DMS 273 (cell line): ENCODE measurements around the gene PTPRM.

Experiments
- DNase-seq: peaks from one replicate; lab custom pipeline; 2025; ENCODE audit not compliant: unreplicated experiment; lab: John Stamatoyannopoulos, UW

PTPRM gene

DNA sequence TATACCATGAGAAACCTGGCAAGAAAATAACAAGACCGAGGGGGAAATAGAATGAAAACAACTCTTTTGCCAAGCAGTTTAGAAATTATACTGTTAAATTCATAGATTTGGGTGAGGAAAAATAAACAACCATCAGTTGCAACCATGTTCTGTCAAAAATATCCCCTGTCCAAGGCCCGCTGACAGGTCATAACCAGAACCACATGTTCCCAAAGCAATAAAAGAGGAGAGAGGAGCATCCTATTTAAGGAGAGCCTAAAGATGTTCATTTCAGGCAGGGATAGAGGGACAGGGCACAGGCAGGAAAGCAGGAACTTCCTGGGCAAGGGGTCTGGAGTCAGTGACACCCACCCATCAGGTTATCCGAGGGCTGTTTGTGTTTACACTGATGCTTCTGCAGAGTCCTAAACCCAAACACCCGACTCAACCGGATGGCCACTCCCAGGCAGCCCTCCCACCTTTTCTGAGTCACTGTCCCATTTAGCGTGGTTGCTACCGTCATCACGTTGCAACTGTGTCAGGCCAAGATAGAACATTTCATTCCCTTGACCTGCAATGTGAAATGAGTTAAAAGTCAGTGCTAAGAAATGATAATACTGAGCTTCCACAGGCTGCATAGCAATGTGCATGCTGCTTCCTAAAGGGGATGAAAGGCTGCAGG, 573.9 kb downstream of the PTPRM start:
- DNase-seq, result no peak

DNA sequence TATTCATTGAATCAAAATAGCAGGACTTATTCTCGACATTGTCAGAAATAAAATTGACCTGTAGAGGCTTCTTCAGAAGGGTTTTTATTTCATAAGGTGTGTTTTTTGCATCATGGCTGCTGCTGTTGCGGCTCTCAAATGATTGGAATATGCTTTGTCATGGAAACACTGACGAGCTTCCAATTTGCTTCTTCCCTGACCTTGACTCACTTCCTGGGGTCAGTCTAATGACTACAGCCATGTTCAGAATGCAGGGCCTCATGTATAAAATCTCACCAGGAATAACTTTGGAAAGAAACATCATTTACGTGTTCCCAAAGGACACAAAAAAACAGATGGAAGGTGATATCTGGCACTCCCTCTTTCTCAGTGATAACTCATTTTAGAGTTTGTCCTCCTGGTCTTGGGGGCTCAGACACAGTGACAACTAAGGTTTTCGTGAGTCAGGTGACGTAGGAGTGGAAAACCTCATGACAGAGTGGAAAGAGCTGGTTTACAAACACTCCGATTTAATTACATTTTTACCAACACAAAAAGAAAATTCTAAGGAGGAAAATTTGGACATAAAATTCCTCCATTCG, 575.1 kb downstream of the PTPRM start:
- no peak for DNase-seq

DNA sequence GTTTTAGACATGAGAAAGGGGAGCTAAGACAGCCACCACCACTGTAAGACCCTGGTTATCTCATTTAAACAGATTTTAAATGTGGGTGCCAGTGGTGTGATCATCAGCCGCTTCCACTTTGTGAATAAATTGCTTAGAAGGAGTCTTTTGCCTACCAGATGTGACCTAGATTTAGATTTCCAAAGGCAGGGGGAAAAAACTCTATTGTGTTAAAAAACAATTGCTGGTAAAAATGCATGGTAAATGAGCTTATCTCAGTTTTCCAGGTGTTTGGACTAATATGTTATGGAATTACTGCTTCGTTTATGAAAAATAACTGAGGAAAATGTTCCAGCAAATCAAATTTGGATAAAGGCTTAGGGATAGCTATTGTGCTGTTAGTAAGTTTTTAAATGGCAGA, 575.8 kb downstream of the PTPRM start:
- no peak for DNase-seq

DNA sequence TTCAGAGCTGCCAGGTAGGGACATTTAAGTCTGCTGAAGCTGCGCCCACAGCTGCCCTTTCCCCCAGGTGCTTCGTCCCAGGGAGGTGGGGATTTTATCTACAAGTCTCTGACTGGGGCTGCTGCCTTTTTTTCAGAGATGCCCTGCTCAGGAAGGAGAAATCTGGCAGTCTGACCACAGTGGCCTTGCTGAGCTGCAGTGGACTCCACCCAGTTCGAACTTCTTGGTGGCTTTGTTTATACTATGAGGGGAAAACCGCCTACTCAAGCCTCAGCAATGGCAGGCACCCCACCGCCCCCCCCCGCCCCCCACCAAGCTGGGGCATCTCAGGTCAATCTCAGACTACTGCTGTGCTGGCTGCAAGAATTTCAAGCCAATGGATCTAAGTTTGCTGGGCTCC, 584.1 kb downstream of the PTPRM start:
- DNase-seq, result no peak

DNA sequence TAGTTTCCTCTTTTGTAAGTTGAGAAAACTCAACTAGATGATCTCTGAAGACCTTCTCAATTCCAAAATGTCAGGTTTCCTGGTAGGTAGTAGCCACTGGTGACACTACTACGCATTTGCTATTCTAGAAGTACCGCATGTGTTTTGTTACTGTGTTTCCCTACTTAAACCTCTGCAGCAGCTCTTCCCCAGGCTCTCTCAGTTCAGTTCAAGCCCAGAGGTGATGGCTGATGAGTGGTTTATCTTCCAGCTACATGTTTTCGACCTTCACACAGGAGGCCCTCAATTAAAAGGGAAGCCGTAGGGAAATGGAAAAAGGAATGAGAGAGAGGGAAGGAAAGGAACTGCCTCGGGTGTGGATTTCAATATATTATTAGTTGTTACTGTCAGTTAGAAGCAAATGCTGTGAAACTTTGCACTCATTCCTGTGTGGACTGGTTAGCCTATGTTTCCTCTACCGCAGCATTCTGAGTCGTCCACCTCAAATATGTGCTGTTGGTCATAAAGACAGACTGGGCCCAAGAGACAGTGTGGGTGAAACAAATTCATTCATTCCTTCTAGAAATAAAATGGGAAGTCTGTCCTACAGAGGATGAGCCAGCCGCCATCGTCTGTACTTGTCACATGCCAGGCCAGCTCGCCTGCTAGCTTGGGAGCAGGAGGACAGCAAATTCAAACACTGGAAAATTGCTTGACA, 586.9 kb downstream of the PTPRM start:
- no peak for DNase-seq

DNA sequence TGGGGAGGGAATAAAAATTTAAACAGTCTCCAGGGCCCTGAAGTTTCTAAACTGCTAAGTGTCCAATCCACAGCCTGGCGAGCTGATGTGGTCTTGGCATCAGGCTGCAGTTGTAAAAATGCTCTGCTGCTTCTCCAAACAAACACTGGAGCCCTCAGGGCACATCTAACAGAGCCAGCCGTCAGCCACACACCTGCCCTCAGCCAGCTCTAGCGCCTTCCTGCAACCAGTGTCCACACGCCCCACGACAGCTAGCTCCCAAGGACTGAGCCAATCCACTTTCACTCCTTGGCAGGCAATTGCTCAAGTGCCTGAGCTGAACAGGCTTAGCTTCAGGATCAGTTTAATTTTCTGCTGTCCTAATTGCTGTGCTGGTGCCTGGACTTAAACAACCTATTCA, 595.7 kb downstream of the PTPRM start:
- DNase-seq, result no peak

DNA sequence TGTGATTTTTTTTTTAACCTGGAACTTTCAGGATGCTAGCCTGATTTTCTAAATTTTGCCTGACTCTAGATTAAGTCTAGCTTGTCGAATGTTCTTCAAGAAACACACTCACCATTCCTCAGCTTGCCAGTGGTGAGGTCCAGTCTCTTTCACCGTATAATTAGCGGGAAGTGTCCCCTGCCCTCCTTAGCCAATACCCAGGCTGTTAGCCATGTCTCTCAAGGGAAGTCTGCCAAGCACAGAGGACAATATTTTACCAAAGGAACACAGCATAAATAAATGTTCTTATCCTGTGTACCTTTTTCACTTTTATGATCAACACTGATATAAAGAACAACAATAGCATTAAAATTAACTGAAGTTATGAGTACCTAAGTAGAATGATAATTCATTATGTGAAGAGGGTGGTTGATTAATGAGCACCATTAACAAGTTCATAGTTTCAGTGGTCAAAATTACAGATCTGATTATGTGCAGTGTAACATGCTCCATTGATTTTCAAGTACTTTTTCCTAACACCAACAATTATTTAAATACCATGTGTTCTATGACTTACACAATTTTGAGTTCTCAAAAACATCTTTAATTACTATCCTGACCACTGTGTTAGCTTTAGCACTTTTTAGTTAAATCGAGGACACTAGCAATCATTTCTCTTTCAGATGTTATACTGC, 596.3 kb downstream of the PTPRM start:
- DNase-seq, result no peak

DNA sequence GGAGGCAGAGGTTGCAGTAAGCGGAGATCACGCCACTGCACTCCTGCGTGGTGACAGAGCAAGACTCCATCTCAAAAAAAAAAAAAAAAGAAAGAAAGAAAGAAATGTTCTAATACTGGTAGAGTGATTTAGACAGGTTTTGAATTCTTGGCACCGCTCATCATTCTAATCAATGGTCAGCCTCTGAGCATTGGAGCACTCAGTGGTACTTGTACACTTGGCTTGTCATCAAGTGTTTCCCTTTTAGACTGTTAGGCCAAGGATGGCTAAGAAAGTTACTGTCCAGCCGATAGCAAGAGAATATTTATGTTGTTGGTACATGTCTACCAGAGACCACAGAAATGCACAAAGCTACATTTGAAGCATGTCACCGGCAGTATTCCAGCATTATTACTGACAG, 598.0 kb downstream of the PTPRM start:
- no peak for DNase-seq

DNA sequence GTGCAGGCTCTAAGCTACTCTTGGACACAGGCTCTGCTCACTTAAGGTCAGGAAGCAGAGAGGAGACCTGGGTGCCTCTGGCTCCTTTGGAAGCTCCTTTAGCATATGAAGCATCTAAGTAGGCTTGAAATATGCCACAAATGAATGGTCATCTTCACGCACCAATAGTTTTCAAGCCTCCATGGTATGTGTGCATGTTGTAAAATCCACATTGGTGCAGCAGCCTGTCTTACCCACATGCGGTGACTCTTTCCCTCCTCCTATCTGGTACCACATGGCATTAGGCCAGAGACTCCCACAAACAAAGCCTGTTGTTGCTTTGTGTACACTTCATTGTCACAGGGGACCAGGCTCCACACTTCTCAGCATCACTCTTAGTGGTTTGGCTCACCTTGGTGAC, 599.9 kb downstream of the PTPRM start:
- DNase-seq, result no peak

DNA sequence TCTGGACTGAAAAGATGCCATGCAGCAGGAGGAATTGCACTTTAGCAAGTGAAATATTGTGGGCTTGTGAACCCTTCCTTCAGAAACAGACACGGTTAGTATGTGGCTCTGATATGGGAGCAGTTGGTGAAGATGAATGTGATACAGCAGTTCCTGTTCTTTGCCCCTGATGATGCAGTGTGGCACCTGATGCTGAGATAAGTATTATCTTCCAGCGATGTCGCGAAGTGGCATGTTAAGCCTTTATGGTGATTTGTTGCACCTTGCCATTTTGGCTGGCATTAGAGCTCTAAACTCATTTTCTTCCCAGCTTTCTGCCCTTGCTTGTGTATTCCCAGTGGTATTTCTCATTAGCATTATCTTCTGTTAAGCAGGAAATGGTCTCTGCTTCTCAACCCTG, 600.6 kb downstream of the PTPRM start:
- no peak for DNase-seq

DNA sequence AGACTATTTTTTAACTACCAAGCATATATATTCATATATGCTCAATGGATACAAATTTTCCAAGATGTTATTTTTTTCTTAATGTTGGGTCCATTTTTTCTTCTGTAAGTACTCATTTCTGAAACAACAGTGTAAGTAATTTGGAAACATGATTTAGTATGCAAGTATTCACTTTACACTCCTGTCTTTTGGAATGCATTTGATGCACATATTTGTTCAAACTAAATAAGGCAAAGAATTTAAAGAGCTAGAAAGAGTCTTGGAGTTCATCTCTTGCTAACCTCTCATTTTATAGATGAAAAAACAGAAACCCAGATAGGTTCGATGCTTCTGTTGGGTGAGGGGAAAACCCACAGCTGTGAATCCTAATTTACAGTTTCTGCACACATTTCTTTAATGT, 602.6 kb downstream of the PTPRM start:
- DNase-seq, result no peak

DNA sequence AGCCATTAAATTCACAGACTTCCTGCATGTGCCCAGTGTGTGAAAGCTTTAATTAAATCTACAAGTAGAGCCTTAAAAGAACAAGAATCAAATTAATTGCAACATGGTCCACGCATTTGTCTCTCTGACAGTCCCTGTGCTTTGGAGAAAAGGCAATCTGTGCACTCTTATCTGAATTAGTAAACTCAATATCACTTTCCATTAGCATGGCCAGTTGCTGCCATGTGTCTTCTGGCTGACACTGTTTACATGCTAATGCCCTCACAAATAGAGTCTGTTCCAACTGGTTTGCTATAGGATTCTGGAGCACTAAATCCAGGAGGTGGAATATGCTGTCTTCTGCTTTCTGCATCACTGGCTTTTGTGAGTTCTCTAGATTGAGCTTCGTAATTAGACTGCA, 607.7 kb downstream of the PTPRM start:
- no peak for DNase-seq

DNA sequence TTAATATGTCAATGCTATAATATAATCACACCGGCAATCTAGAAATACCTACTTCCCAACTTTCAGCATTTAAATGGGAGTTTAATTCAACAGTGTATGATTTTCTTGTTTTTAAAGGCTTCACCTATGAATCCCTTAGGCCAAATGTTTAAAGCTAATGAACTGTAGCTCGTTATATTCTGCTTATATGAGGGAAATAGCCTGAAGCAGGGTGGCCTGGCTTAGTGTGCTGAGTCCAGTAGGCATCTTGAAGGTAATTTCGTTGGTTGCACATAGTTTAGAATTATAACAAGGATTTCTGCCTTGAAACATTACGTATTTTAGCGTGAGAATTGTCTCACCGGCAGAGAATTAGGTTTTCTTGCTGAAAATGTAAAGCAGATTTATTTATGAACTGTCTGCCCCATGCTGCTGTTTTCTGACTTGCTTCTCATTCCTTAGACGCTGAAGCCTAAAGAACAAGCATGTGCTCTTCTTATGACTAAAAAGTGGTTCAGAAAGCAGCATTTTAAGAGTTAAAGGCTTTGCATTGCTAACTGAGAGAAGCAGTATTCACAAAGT, 608.5 kb downstream of the PTPRM start:
- DNase-seq, result no peak

DNA sequence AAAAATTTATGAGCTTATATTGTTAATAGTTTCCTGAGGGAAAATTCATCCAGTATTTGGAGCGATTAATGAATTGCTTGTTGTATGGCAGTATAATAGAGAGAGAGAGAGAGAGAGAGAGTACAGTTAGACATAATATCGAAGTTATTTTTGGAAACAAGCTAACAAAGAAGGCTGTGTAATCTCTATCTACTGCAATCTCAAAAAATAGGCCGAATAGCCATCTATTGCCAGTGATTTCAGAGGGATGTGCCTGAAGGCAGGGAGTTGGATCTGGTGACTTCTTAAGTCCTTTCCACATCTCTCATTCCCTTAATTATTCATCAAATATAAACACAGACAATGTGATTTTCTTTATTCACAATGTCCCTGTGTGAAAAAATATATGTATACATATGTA, 609.0 kb downstream of the PTPRM start:
- no peak for DNase-seq

DNA sequence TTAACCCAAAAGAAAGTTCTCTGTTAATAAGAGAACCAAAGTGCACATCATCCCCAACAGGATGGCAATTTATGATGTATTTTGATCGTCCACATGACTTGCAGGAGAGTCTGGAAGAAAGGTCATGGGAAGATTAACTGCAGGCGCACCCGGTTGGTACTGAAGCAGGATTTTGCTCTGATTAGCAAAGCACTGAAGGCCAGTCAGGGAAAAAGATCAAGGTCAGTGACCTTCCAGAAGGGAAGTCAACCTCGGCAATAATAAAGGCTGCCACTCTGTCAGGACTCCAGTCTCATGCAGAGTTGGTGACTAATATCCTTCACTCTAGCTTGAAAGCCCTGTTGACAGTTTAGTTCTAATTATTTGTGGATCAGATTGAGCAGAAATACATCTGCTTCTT, 609.4 kb downstream of the PTPRM start:
- no peak for DNase-seq

DNA sequence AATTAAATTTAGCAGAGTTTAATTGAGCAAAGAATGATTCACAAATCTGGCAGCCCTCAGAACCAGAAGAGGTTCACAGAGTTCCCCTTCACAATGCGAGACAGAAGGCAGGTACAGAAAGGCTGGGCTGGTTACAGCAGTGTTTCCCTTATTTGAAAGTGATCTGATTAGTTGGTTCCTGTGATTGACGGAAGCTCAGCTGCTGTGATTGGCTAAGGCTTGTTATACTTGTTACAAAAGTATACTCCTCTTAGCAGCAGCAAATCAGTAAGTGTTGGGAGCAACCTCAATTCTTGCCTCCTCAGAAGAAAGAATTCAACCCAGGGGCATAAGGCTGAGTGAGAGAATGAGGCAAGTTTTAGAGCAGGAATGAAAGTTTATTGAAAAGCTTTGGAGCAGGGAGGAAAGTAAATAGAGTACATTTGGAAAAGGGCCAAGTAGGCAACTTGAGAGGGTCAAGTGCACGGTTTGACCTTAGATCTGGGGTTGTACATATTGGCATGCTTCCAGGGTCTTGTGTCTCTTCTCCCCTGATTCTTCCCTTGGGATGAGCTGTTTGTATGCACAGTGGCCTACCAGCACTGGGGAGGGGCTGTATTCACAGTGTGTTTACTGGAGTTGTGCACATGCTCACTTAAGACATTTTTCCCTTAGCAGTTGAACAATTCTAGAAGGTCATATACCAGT, 610.4 kb downstream of the PTPRM start:
- DNase-seq, result peak; percentile 13

DNA sequence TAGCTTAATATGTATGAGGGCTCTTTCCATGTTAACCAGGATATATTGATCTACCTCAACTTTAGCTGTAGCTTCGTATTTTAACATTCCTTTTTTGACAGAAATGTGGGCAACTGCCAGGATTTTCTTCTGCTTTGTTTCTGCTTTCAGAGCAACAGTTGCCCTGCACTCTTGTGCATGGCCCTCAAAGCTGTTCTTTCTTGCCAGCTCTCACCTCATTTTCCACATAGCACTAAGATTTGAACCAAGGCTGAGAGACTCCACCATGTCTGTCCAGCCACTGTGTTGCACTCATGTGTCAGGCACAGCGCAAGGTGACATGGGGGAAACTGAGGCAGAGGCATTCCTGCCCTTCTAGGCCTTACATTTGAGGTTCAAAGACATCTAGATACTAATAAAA, 619.3 kb downstream of the PTPRM start:
- DNase-seq, result no peak

DNA sequence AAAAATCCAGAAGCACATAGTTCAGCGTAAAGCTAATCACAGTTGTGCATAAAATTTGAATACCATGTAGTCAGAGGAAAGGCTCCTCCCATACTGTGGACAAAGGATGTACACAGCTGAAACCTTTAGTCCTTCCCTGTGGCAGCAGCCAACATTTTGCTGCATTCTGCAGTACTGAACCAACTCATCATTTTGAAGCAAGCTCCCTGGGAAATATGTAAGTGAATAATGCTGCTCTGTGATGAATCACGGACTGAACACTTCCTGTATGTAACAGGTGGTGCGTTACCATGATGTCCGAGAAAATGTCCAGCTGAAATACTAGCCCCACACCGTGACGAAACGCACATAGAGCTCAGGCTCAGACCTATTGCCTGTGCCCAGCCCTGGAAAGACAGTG, 621.1 kb downstream of the PTPRM start:
- no peak for DNase-seq

DNA sequence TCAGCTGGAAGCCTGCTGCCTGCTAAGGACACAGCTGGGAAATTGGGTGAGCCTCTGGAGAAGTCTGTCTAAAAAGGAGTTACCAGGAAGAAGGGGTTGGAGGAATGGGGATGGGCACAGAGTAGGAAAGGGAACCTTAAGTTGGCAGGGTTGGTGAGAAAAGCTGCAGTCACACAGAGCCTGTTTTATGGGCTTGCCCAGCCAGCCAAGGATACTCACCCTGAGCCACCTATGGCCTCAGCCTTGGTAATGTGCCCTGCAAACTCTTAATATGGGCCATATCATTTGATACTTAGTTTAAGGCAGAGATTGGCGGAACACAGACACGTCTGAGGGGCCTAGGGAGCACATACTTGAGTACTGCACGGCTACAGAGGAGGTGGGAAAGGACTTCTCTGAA, 623.9 kb downstream of the PTPRM start:
- DNase-seq, result no peak

DNA sequence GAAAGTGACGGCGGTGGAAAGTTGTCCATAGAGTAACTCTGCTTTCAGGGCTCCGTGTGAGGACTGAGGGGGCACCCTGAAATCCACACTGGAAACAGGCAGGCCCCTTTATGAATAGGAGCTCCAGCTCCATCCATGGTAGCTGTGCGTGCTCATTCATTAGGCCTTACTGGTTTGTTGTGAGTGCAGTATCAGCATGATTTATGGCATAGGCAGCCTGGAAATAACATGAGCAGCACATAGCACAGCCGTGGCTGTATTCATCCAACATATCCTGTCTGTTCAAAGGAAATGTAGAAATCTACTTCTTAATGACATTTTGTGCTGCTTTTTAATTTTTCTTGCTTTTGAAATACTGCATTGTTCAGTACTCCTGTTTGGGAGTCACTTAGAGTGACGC, 627.3 kb downstream of the PTPRM start:
- no peak for DNase-seq

DNA sequence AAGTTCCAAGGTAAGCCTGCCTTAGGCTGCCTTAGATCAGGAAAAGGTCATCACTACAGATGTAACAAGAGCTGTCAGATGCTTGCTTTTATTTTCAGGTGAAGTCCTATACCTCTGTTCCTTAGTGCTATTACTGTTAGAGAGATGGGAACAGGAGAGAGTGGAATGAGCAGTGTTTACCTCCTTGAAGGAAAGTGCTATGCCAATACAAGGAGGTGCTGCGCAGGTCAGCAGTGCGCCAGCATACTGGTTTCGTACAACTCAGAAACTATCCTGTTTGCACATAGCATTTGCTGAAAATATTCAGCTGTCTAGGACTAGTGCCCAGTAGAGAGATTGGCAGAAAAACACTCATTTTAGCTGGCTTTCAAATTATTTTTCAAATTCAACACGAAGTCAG, 629.1 kb downstream of the PTPRM start:
- DNase-seq, result no peak
